OCI-LY7 (cell line): ENCODE results near the gene CENPX. TPM values are rescaled to one million over a fixed set of nuclear protein-coding genes. Genes with fewer than 3 reads are reported as not detected.

ENCODE experiments used
- BruUV-seq: library from RNA; stranded (reverse); fragments of 400-500 nt; replicated peaks from 2 replicates; lab custom pipeline; 2021; lab: Mats Ljungman, UMichigan
- CTCF ChIA-PET: fragments of 300-600 bp; sonication (Branson Sonifier 250); formaldehyde crosslinking; loops from one replicate; lab custom pipeline; 2022; ENCODE audit warnings: antibody characterized with exemption; ENCODE audit not compliant: unreplicated experiment; lab: Charles Lee
- POLR2A ChIA-PET: fragments of 300-600 bp; sonication (Branson Sonifier 250); formaldehyde crosslinking; loops from one replicate; lab custom pipeline; 2022; ENCODE audit warnings: antibody characterized with exemption; lab: Charles Lee
- DNase-seq: peaks from one replicate; pipeline ENCODE4 v3.0.0-alpha.2; 2015; ENCODE audit warnings: low spot score
- H2AFZ ChIP-seq: fragments of 200-600 bp; sonication (generic), shearing (Covaris generic); 2 replicates; pipeline ENCODE4 v1.6.1; 2014; ENCODE audit warnings: mild to moderate bottlenecking, antibody characterized with exemption, low read length, moderate library complexity
- H3K27ac ChIP-seq: fragments of 200-600 bp; sonication (generic); 2 replicates; pipeline ENCODE4 v1.5.1; 2014; ENCODE audit warnings: mixed run types, low read depth, mild to moderate bottlenecking, moderate library complexity, low read length, inconsistent platforms; ENCODE audit not compliant: poor library complexity, severe bottlenecking
- H3K36me3 ChIP-seq: fragments of 200-600 bp; sonication (generic); 2 replicates; pipeline ENCODE4 v1.6.1; 2014; ENCODE audit warnings: mild to moderate bottlenecking, antibody characterized with exemption, low read length, moderate library complexity, mixed read lengths; ENCODE audit not compliant: insufficient read depth
- H3K4me1 ChIP-seq: fragments of 200-600 bp; sonication (generic); 2 replicates; pipeline ENCODE4 v1.5.1; 2014; ENCODE audit warnings: mild to moderate bottlenecking, low read length; ENCODE audit not compliant: insufficient read depth, poor library complexity, severe bottlenecking
- H3K4me2 ChIP-seq: fragments of 200-600 bp; sonication (generic); 2 replicates; pipeline ENCODE4 v1.6.1; 2014; ENCODE audit warnings: mild to moderate bottlenecking, low read length
- H3K4me3 ChIP-seq: fragments of 200-600 bp; sonication (generic); 2 replicates; pipeline ENCODE4 v1.5.1; 2014; ENCODE audit warnings: mild to moderate bottlenecking, low read depth, low read length; ENCODE audit not compliant: poor library complexity, severe bottlenecking
- H3K79me2 ChIP-seq: fragments of 200-600 bp; sonication (generic); 2 replicates; pipeline ENCODE4 v1.6.1; 2016; ENCODE audit warnings: low read depth, mild to moderate bottlenecking, low read length, moderate library complexity, mixed read lengths; ENCODE audit not compliant: insufficient read depth
- H3K9me2 ChIP-seq: fragments of 200-600 bp; sonication (generic); 2 replicates; pipeline ENCODE4 v1.6.1; 2016; ENCODE audit warnings: mild to moderate bottlenecking, low read length, mixed read lengths; ENCODE audit not compliant: insufficient read depth
- H3K9me3 ChIP-seq: fragments of 200-600 bp; sonication (generic); 2 replicates; pipeline ENCODE4 v1.6.1; 2014; ENCODE audit warnings: mild to moderate bottlenecking, mixed run types, low read length, mixed read lengths
- H4K20me1 ChIP-seq: fragments of 200-600 bp; sonication (generic); 2 replicates; pipeline ENCODE4 v1.6.1; 2014; ENCODE audit warnings: mild to moderate bottlenecking, antibody characterized with exemption, low read length, moderate library complexity, mixed read lengths; ENCODE audit not compliant: insufficient read depth
- CTCF ChIP-seq: fragments of 200-600 bp; sonication (generic); conservative IDR thresholded peaks from 2 replicates; pipeline ENCODE4 v1.5.1; 2014; ENCODE audit warnings: mild to moderate bottlenecking, antibody characterized with exemption, low read length, moderate library complexity, mixed read lengths
- EZH2phosphoT487 ChIP-seq: fragments of 200-600 bp; sonication (generic); IDR thresholded peaks from 2 replicates; pipeline ENCODE4 v1.6.1; 2018; ENCODE audit warnings: low read depth, borderline replicate concordance, mild to moderate bottlenecking, mixed run types, antibody characterized with exemption, low read length, moderate library complexity, mixed read lengths
- intact Hi-C: fragments of 100-400 bp; cut with micrococcal nuclease; formaldehyde crosslinking; loops from one replicate; pipeline ENCODE4 v1.10.0; 2022; ENCODE audit not compliant: unreplicated experiment
- total RNA-seq, 2 experiments: library from RNA; depleted of rRNA in 1 of 2; stranded (reverse); fragments of >200 nt in 1 of 2; shearing (Covaris generic) in 1 of 2; gene quantifications; 2 replicates each; pipeline ENCODE4 v1.2.3, GENCODE V29; 2014 to 2022

CENPX gene
- total RNA-seq, 2 experiments from 2014 or later, result 130 to 251 TPM

GRCh38 chr17:82010575-82011525 lies 11.8 kb downstream of the CENPX start:
- Histone ChIP-seq H2AFZ (no peak overlapping the region), H3K79me2 (no peaks in the 10 kb centered on the region), H4K20me1 (no peaks in the 10 kb centered on the region), H3K4me3 (no peak overlapping the region), H3K36me3 (no peaks in the 10 kb centered on the region), H3K4me1 (no peaks in the 10 kb centered on the region), H3K27ac (no peak overlapping the region), H3K4me2 (no peak overlapping the region), H3K9me3 (no peaks in the 10 kb centered on the region), H3K9me2 (no peaks in the 10 kb centered on the region)
- TF ChIP-seq EZH2phosphoT487 (no peak), CTCF (no peak)
- no TSS peak for BruUV-seq
- intact Hi-C loops, result no loop called here
- DNase-seq, result no peak
- CTCF ChIA-PET, result no interaction called here
- POLR2A ChIA-PET, result no interaction called here

DNA sequence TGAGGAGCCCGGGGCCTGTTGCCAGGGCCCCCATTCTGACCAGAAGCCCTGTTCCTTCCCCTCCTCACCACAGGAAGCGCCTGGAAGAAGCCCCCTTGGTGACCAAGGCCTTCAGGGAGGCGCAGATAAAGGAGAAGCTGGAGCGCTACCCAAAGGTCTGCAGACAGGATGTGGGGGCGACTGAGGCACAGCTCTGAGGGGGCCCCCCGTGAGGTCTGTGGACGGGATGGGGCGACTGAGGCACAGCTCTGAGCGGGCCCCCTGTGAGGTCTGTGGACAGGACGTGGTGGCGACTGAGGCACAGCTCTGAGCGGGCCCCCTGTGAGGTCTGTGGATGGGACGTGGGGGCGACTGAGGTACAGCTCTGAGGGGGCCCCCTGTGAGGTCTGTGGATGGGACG lies 13.3 kb downstream of the CENPX start:
- POLR2A ChIA-PET, result interaction anchor here (0.6 kb wide), 1 partner anchor 67 kb away, joined by 5 read pairs; no protein-coding TSS in a partner anchor
- no peaks in the 10 kb centered on the region for H3K36me3 ChIP-seq

More for the DNA sequence above, 13.3 kb downstream of the CENPX start:
- no peaks in the 10 kb centered on the region for H3K9me2 ChIP-seq
- no peak overlapping the region for H3K4me2 ChIP-seq
- intact Hi-C loops, result no loop called here
- H2AFZ ChIP-seq, result no peak overlapping the region
- no peak for DNase-seq
- H3K4me1 ChIP-seq, result no peaks in the 10 kb centered on the region
- no TSS peak for BruUV-seq
- no peak overlapping the region for H3K27ac ChIP-seq
- no peak for TF ChIP-seq EZH2phosphoT487
- TF ChIP-seq CTCF, result no peak
- H3K9me3 ChIP-seq, result no peaks in the 10 kb centered on the region
- H3K79me2 ChIP-seq, result no peaks in the 10 kb centered on the region
- H4K20me1 ChIP-seq, result no peaks in the 10 kb centered on the region
- no peak overlapping the region for H3K4me3 ChIP-seq
- CTCF ChIA-PET, result no interaction called here
